HG03060 (cell line): ENCODE data around the gene SLC9A1.

Source experiments
- ATAC-seq: cut with Tn5 transposase; IDR thresholded peaks from one replicate; pipeline ENCODE4 v1.9.1; 2021; ENCODE audit warnings: low read depth, moderate number of reproducible peaks; ENCODE audit not compliant: unreplicated experiment

The SLC9A1 gene

GRCh38 chr1:27108588-27108987 lies 46.3 kb downstream of the SLC9A1 start:
- ATAC-seq: no peak

- ATAC-seq: no peak
These were observed 48.2 kb downstream of the SLC9A1 start for GRCh38 chr1:27106561-27107323.

GRCh38 chr1:27105018-27105417 lies 49.9 kb downstream of the SLC9A1 start:
- no peak for ATAC-seq

- no peak for ATAC-seq
These were observed 51.4 kb downstream of the SLC9A1 start for GRCh38 chr1:27103498-27103897.

GRCh38 chr1:27102707-27103468 lies 52.0 kb downstream of the SLC9A1 start:
- no peak for ATAC-seq

- no peak for ATAC-seq
These were observed 52.7 kb downstream of the SLC9A1 start for GRCh38 chr1:27102134-27102706.

- no peak for ATAC-seq
These were observed 53.2 kb downstream of the SLC9A1 start for GRCh38 chr1:27101696-27102095.

- ATAC-seq: no peak
These were observed 53.9 kb downstream of the SLC9A1 start for GRCh38 chr1:27101054-27101491.

- no peak for ATAC-seq
These were observed 54.4 kb downstream of the SLC9A1 start for GRCh38 chr1:27100335-27101053.

GRCh38 chr1:27099587-27100334 lies 55.2 kb downstream of the SLC9A1 start:
- ATAC-seq: peak; percentile 65

GRCh38 chr1:27099135-27099586 lies 55.8 kb downstream of the SLC9A1 start:
- ATAC-seq: no peak

- no peak for ATAC-seq
These were observed 56.3 kb downstream of the SLC9A1 start for GRCh38 chr1:27098431-27099134.

GRCh38 chr1:27097484-27097917 lies 57.4 kb downstream of the SLC9A1 start:
- no peak for ATAC-seq

GRCh38 chr1:27095576-27095975 lies 59.3 kb downstream of the SLC9A1 start:
- no peak for ATAC-seq

- no peak for ATAC-seq
These were observed 62.0 kb downstream of the SLC9A1 start for GRCh38 chr1:27092888-27093287.

GRCh38 chr1:27090911-27091310 lies 64.0 kb downstream of the SLC9A1 start:
- ATAC-seq: no peak

- ATAC-seq: no peak
These were observed 67.3 kb downstream of the SLC9A1 start for GRCh38 chr1:27087371-27088220.

- ATAC-seq: no peak
These were observed 68.3 kb downstream of the SLC9A1 start for GRCh38 chr1:27086628-27087027.
